Measurements from ENCODE around the gene SMAD2.

GRCh38 chr18:47800248-47800647, 130.2 kb downstream of the SMAD2 start:
- TF ChIP-seq EZH2phosphoT487 (IDR thresholded peaks at IDR 0.05; ENCODE audit: borderline replicate concordance, low read depth, low read length) = no peak
- TF ChIP-seq CTCF (conservative IDR thresholded peaks at IDR 0.05; ENCODE audit: low read length) = no peak
